HTR-8/SVneo (cell line): ENCODE measurements around the gene LSMEM2.
A peak's percentile ranks its signal among the peaks of the same experiment; 100 is the strongest.
"Not testable (repeated sequence)": the region's sequence is repeated elsewhere in the genome, so short reads cannot be mapped to it uniquely, and the experiment has no call there.

ENCODE experiments used
- DNase-seq: peaks from one replicate; pipeline ENCODE4 v3.0.0; 2011; ENCODE audit warnings: low spot score, mixed read lengths; ENCODE audit not compliant: insufficient read length
- FAIRE-seq: peaks from 2 replicates; lab custom pipeline; 2011; peaks lifted over from hg19 to GRCh38; lab: Jason Lieb, UNC

LSMEM2 gene

GRCh38 chr3:50295553-50296431 is 16.9 kb downstream of the LSMEM2 start:
- no peak for DNase-seq
- FAIRE-seq, result peak; percentile 40

- DNase-seq (no peak), FAIRE-seq (no peak)
Measured at GRCh38 chr3:50296721-50297383, 18.0 kb downstream of the LSMEM2 start.

GRCh38 chr3:50297384-50297775 is 18.5 kb downstream of the LSMEM2 start:
- FAIRE-seq, result peak; percentile 63
- no peak for DNase-seq

GRCh38 chr3:50297896-50298725 is 19.2 kb downstream of the LSMEM2 start:
- peak; percentile 4 for FAIRE-seq

GRCh38 chr3:50298836-50299637 is 20.1 kb downstream of the LSMEM2 start, which contains the start of the genes HYAL3 and NAA80:
TSS of gene HYAL3 (minus strand) at chr3:50299405. CDS start at chr3:50295602, 3,803 bp downstream.
TSS of gene NAA80 (minus strand) at chr3:50299405. CDS start at chr3:50297463, 1,942 bp downstream.
- DNase-seq (peak; percentile 96), FAIRE-seq (peak; percentile 98)

More at GRCh38 chr3:50297896-50298725, 19.2 kb downstream of the LSMEM2 start:
- DNase-seq, result no peak

- FAIRE-seq (no peak), DNase-seq (no peak)
Measured at GRCh38 chr3:50299638-50299928, 20.7 kb downstream of the LSMEM2 start.

DNA sequence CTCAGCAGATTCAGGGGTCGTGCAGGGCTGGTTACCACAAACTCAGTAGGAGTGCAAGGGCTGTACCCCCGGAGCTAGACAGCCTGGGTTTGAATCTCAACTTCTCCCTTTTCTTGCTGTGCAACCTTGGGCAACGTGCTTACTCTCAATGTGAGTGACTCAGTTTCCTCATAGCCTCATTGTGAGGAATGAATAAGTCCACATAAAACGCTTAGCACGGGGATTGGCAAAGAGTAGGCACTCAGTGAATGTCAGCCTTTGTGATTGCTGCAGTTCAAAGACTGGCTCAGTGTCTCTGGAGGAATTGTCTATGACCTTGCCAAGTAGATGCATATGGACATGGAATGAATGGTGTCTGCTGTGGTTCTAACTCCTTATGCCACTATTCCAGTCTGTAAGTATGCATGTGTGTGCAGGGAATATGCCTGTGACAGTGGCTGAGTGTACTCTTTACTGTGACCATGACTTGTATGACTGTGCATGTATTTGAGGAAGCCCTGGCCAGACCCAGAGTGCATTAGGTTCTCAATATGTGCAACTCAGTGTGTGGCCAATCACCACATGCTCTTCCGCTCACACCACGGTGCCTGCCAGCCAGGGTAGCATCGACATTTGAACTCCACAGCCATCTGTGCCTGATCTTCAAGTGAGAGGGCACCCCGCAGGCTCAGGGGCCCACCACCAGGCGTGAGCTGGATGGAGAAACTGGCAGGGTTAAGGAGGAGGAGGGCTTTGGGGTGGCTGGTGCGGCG is 21.2 kb downstream of the LSMEM2 start:
- DNase-seq, result no peak

GRCh38 chr3:50300681-50301254 is 21.9 kb downstream of the LSMEM2 start:
- FAIRE-seq, result no peak
- no peak for DNase-seq

More for the DNA sequence above, 21.2 kb downstream of the LSMEM2 start:
- FAIRE-seq, result peak; percentile 79

DNA sequence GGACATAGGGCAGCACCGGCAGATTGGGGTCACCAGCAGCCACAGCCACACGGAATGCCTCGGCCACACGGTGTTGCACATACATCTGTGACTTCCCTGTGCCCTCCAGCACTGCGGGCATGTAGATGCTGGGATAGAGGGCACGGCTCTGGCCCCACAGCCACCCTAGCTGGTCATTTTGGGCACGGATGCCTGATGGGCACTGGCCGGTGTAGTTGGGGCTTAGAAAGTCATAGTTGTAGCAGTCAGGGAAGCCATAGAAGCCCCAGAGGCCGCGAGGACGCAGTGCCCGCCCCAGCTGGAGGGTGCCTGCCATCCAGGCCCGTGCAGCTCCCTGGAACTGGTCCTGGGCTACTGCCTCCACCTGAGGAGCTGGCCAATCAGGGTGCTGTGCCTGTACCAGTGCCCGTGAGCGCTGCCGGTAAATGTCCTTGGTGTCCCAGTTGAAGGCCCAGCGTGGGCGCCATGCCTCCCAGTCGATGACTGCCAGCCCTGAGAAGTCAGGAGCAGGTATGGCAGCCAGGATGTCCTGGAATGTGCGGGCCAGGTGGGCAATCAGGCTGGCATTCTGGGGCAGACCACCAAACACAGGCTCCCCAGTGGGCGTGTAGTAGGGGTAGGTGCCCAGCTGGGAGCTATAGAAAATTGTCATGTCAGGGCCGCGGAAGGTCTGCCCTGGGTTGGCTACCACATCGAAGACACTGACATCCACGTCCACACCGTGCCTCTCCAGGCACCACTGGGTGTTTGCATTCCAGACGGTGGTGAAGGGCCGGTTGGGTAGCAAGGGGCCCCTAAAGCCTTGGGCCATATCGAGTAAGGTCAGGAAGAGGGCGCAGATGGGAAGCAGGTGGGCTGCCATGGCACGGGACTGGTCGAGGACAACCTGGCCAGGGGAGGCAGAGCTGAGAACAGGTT is 23.5 kb downstream of the LSMEM2 start:
- FAIRE-seq, result no peak

DNA sequence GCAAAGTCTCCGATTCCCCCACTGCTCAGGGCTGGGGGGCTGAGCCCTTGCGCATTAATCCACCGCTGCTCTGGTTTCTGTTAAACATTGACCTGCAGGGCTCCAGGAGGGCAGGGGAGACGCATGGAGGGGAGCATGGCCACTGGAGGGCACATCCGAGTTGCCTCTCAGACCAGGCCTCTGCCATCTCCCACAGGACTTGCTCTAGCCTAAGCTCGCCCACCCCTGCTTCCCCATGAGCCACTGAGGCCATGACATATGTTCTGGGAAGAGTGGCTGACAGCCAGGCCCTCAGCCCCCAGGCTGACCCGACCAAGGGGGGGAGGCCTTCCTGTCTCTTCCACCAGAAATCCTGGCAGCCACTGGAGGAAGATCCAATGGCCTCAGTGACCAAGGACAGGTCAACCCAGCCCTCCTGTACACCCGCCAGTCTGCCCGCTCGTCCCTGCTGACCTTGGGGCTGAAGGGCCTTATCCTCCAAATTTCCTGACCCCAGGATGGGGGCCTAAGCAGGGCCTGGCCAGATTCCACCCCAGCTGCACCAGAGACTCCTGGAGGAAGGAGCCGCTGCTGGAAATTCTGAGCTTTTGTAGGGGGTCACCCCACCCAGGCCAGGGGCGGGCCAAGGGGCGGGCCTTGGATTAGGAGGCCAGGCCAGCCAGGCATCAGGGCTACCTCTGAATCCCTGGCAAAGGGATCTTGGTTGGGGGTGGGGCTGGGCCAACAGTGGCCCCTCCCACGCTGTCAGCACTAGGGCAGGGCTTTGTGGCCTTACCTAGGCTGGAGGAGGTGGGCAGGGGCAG is 24.3 kb downstream of the LSMEM2 start, which contains the start of gene HYAL1:
Gene HYAL1 (minus strand): TSS at position 562 of the 803 bp plus-strand sequence. CDS start 618 bp downstream, outside the sequence.
- FAIRE-seq, result no peak

More for the DNA sequence above, 23.5 kb downstream of the LSMEM2 start:
- DNase-seq, result no peak

GRCh38 chr3:50304601-50305000 is 25.7 kb downstream of the LSMEM2 start:
- DNase-seq, result no peak
- peak; percentile 26 for FAIRE-seq

More for the DNA sequence above, 24.3 kb downstream of the LSMEM2 start, which contains the start of gene HYAL1:
- DNase-seq, result no peak

GRCh38 chr3:50312041-50312440 is 33.2 kb downstream of the LSMEM2 start:
- FAIRE-seq, DNase-seq: not testable (repeated sequence)

- DNase-seq, result no peak
- FAIRE-seq, result no peak
Measured at GRCh38 chr3:50314342-50314741, 35.5 kb downstream of the LSMEM2 start.

DNA sequence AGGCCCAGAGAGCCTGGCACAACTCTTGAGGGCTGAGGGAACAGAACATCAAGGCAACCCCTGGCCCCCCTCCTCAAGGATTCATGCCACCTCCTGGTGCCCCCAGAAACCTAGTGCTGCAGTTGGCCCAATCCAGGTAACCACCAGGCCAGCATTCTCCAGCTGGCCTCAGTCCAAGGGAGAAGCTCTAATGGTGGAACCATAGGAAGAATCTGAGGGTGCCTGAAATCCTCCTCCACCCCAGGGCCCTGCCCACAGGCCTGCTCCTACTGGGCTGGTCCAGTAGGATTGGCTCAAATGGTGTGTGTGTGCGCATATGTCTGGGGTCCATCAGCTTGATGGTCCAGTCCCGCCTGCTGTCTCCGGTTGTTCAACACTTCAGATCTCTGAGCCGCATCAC is 35.9 kb downstream of the LSMEM2 start:
- no peak for FAIRE-seq
- DNase-seq, result no peak

- DNase-seq, result peak; percentile 73
- FAIRE-seq, result peak; percentile 96
Measured at GRCh38 chr3:50316657-50317242, 37.9 kb downstream of the LSMEM2 start.

DNA sequence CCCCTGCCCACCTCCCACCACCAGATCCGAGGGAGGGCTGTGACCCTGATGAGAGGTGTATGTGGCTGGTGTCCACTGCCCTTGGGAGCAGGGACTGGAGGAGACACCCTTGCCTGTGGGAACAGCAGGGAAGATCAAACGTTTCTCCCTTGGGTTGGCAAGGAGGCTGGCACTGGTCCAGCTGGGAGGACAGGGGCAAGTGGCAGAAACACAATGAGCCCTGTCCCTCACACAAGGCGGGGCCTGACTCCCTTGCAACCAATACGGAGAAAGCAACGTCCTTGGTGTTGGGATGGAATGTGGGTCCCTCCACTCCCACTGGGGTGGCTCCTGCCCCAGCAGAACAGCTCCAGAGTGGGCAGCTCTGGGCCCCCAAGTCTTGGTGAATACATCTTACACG is 38.4 kb downstream of the LSMEM2 start:
- DNase-seq (no peak), FAIRE-seq (peak; percentile 36)
